ENCODE data around the gene FSD1. TPM values are rescaled to one million over a fixed set of nuclear protein-coding genes. Genes with fewer than 3 reads are reported as not detected.

The FSD1 gene
- total and polyA plus RNA-seq, 10 of the 15 experiments (the other 5 are each of a cell fraction or from before 2014, with no cell fraction given): 0.15 to 5.1 (median 4.0) TPM; not detected in 1

GRCh38 chr19:4346020-4346383 is 41.6 kb downstream of the FSD1 start:
- H3K27me3 ChIP-seq (replicated peaks in 1 of 2; ENCODE audit: control insufficient read depth in 2 of 2, insufficient read depth in 2 of 2, low read length in 1 of 2): no peaks in the 10 kb centered on the region
- H3K9me3 ChIP-seq (replicated peaks; ENCODE audit: control insufficient read depth, insufficient read depth, low read length): no peaks in the 10 kb centered on the region
- ChIA-PET POLR2A (no interaction called here), SMC1A (ENCODE audit: uncharacterized antibody, unreplicated experiment) (no interaction called here), RAD21 (ENCODE audit: unreplicated experiment) (interaction anchor here (0.7 kb wide), 1 partner anchor 21 kb away, joined by 3 read pairs; no protein-coding TSS in a partner anchor), CTCF (interaction anchor here (1.4 kb wide), 1 partner anchor 79 kb away, joined by 6 read pairs; no protein-coding TSS in a partner anchor)
- ATAC-seq: no peak
- no peak overlapping the region for H3K4me3 ChIP-seq
- H3K4me1 ChIP-seq (ENCODE audit: control insufficient read depth, insufficient read depth, low read length): peaks cover 7% of the 10 kb centered on the region
- no peak for FAIRE-seq
- no peaks in the 10 kb centered on the region; a peak in 3 of 4 replicates for H3K36me3 ChIP-seq (ENCODE audit: control insufficient read depth in 2 of 2, insufficient read depth in 2 of 2, low read length in 1 of 2)
- in situ Hi-C loops (cut with MboI) (no loop called here), intact Hi-C loops (cut with micrococcal nuclease; ENCODE audit: unreplicated experiment) (no loop called here)
- H3K4me2 ChIP-seq (ENCODE audit: control insufficient read depth, insufficient read depth): no peak overlapping the region
- no TSS peak for BruUV-seq (replicated peaks)
- H3K27ac ChIP-seq (ENCODE audit: control insufficient read depth, insufficient read depth): no peak overlapping the region
- no peak overlapping the region for H2AFZ ChIP-seq (ENCODE audit: control insufficient read depth, low read depth, low read length)
- H3K9ac ChIP-seq (ENCODE audit: control insufficient read depth, insufficient read depth, low read length): no peak overlapping the region
- H3K79me2 ChIP-seq (ENCODE audit: control insufficient read depth, insufficient read depth, low read length): peaks cover 3% of the 10 kb centered on the region
- WGBS (ENCODE audit: insufficient coverage, insufficient replicate concordance, low lambda C conversion rate, missing lambda C conversion rate): 78% methylated on average over 6 of the region's 6 CpGs
- H4K20me1 ChIP-seq (ENCODE audit: control insufficient read depth, insufficient read depth): no peaks in the 10 kb centered on the region
- DNase-seq (ENCODE audit: low read depth, low spot score): no peak
- TF ChIP-seq GABPA (IDR thresholded peaks at IDR 0.05; ENCODE audit: low read depth) (no peak), ZBTB40 (IDR thresholded peaks at IDR 0.05; ENCODE audit: borderline replicate concordance) (no peak), ZNF384 (IDR thresholded peaks at IDR 0.05; ENCODE audit: borderline replicate concordance, low read depth, low read length) (no peak), CREB1 (IDR thresholded peaks at IDR 0.05; ENCODE audit: low read depth) (no peak), CHD1 (IDR thresholded peaks at IDR 0.05; ENCODE audit: low read depth, low read length) (no peak), STAT1 (conservative IDR thresholded peaks at IDR 0.05) (no peak), PRDM15 (CRISPR knock-in tag; IDR thresholded peaks at IDR 0.05) (no peak), E2F4 (IDR thresholded peaks at IDR 0.05; ENCODE audit: low read depth, low read length) (no peak), NFXL1 (IDR thresholded peaks at IDR 0.05; ENCODE audit: borderline replicate concordance) (no peak), SRF (IDR thresholded peaks at IDR 0.05; ENCODE audit: low read depth in 2 of 2, low read length in 2 of 2) (no peak)
- TF ChIP-seq, protein P1, sequence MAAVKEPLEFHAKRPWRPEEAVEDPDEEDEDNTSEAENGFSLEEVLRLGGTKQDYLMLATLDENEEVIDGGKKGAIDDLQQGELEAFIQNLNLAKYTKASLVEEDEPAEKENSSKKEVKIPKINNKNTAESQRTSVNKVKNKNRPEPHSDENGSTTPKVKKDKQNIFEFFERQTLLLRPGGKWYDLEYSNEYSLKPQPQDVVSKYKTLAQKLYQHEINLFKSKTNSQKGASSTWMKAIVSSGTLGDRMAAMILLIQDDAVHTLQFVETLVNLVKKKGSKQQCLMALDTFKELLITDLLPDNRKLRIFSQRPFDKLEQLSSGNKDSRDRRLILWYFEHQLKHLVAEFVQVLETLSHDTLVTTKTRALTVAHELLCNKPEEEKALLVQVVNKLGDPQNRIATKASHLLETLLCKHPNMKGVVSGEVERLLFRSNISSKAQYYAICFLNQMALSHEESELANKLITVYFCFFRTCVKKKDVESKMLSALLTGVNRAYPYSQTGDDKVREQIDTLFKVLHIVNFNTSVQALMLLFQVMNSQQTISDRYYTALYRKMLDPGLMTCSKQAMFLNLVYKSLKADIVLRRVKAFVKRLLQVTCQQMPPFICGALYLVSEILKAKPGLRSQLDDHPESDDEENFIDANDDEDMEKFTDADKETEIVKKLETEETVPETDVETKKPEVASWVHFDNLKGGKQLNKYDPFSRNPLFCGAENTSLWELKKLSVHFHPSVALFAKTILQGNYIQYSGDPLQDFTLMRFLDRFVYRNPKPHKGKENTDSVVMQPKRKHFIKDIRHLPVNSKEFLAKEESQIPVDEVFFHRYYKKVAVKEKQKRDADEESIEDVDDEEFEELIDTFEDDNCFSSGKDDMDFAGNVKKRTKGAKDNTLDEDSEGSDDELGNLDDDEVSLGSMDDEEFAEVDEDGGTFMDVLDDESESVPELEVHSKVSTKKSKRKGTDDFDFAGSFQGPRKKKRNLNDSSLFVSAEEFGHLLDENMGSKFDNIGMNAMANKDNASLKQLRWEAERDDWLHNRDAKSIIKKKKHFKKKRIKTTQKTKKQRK (IDR thresholded peaks at IDR 0.05; ENCODE audit: low read depth, low read length): no peak
